COLO668 (cell line): Measurements from ENCODE around the gene C12orf60.

Experiments
- DNase-seq: peaks from one replicate; lab custom pipeline; 2025; ENCODE audit not compliant: unreplicated experiment; lab: John Stamatoyannopoulos, UW

C12orf60 gene

DNA sequence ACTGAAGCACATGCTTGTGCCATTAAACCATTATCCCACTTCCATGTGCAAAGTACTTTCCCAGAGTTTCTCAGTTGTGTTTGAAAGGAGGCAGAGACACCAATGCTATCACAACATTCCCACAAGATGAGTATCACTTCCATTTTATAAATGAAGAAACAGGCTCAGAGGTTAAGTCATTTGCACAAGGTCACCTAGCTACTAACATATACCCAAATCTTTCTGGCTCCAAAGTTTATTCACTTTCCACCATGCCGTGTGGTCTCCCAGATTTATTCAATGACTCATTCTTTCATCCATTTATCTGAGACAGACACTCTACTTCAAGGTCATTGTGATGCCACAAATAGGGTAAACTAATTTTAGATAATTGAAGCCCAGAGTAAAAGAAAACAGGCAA is 30.5 kb downstream of the C12orf60 start:
- DNase-seq, result no peak

DNA sequence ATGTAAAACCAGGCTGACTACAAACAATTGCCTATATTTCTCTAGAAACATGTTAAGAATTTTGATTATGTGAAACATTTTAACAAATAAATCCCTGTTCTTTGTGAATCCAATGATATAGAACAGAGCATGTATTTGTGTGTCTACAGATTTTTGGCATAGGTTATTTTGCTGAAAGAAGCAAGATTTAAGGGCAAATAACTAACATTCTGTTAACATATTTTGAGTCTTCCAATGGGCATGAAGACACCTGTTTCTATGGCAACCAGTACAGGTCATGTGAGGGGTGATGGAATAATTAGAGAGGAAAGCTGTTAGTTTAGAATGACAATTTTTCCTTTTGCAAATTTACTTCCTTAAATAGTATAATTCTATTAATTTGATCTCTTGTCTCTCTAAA is 31.0 kb downstream of the C12orf60 start:
- DNase-seq, result no peak

DNA sequence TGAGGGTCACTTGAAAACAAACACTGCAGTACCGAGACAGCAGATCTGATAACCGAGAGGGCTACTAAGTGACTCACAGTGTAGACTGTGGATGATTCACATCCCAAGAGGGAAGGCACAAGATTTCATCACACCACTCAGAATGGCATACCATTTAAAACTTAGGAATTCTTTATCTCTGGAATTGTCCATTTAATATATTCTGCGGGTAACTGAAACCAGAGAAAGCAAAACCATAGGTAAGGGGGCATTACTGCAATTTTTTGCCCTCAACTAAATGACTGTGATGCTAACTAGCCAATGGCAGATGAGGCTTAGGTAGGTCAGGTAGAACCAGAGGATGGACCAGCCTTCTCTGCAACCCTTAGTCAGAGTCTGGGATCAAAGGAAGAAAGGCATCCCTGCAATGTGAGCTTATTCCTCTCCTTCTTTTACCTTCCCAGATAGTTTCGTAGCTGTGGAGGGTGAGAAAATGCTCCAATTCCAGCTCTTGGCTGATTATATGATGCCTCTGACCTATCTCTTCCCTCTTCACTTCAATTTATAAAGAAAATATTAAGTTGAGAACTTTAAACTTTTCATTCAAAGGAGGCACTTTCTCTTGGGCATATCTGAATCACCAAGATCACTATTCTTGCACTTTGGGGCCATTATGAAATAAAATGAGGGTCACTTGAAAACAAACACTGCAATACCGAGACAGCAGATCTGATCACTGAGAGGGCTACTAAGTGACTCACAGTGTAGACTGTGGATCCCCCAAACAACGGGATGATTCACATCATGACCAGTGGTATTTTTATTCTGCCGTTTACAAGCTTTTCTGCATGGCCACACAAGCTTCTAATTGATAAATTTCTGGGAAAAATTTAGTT is 33.1 kb downstream of the C12orf60 start:
- DNase-seq, result no peak

DNA sequence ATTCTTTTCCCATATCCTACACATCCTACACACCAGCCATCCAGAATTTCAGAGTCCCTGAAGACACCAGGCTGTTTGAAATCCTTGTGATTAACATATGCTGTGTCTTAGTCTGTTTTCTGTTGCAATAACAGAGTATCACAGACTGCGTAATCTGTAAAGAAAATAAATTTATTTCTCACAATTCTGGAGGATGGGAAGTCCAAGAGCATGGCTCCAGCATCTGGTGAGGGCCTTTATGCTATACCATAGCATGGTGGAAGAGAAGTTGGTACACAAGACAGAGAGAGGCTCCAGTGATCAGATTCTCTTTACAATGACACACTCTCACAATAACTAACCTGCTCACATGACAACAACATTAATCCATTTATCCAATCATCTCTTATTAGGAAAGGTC is 35.8 kb downstream of the C12orf60 start:
- DNase-seq, result no peak

DNA sequence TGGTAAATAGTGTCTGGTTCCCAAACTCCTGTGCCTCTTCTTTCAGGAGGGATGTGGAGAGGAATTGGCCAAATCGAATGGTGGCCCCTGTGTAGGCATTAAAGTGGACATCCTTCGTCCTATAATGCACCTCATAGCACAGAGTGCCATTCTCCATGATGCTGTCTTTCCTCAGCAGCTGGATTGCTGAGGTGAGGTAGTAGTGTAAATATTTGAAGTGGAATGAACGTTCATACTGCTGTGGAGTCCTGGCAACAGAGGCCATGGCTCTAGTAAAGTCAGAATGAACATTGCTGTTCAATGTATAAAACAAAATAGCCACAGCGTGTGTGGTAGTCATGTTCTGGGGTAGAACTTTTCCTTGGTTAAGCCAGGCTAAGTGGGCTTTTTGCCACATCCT is 37.1 kb downstream of the C12orf60 start:
- peak; percentile 1 for DNase-seq

DNA sequence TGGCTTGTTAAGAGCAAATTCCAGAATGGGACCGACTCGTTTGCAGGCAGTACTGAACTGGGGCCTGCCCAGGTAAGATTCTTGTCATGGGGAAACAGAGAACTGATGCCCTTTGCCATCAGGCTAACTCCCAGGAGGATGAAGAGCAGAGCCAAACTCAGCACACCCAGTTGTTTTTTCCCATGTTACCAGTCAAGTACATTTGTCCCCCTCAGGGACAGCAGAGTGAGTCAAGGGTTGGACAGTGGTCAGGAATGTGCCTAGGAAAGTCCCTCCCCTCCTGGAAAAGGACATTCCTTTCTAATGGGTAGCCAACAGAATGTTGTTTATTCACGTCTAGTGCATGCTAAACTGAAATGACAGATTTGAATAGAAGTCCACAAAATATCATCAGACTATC is 38.3 kb downstream of the C12orf60 start:
- DNase-seq, result no peak

DNA sequence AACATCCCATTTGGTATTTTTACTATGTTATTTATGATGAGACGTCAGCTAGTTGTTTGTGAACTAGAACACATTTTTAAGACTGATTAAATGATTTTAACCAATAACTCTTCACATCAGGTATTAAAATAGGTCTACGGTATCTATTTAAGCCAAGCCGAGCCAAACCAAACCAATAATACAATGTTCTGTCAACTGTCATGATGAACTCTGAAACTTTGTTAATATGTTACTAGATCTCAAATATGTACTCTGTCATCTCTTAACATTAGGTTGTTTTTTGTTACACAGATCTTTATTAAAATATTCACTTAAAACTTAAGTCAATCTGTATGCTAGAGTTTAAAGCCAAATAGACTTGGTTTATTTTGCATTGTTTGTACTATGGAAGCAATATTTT is 38.8 kb downstream of the C12orf60 start:
- no peak for DNase-seq

DNA sequence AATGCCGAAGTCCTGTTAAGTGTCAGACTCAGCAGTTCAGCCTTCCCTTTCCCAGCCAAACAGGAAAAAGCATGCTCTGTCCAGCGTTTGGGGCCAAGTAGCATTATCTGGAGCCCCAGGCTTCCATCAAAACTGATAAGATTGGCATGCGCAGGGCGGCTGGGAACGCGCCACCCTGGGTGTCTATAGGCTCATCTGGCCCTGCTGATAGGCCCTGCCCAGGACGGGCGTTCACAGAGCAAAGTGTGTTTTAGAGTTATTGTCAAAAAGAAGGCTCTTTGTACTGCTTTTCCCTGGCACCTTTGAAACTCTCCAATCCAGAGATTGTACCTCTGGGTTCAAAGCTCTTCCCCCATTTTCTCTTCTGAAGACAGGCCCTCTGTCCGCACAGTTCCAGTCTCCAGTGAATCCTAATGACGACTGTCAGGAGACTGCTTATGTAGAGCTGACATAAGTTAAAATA is 40.0 kb downstream of the C12orf60 start, which contains the start of gene ART4:
TSS of gene ART4 (minus strand) at position 102 of the 463 bp plus-strand sequence. CDS start 413 bp downstream, outside the sequence.
- no peak for DNase-seq

DNA sequence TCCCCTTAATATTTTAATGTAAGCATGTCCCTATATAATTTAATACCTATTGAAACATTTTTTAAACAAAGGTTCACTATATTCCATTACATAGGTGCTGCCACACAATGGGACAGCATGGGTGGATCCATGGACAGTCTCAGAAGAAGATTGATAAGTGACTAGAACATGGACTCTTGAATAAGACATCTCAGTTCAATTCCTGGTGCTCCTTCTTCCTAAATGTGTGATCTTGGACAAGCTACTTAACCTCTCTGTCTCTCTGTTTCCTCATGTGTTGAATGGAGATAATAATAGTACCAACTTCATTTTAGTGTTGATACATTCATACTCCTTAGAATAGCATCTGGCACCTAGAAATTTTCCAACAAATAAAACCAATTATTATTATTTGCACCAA is 40.9 kb downstream of the C12orf60 start:
- DNase-seq, result no peak

DNA sequence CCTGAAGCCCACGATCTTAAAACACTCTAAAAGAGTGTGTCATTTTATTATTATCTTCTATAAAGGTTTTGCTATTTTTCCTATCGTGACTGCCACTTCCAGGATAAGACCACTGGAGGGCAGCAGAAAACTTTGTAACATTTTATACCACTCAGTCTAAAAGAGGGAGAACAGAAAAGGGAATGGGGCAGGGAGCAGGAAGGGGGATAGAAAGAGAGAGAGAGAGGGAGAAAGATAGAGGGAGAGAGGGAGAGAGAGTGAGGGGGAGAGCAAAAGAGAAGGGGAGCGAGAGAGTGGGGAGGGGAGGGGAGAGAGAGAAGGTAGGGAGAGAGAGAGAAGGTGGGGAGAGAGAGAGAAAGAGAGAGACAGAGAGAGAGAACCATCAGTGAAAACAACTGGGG is 41.9 kb downstream of the C12orf60 start:
- peak; percentile 4 for DNase-seq

DNA sequence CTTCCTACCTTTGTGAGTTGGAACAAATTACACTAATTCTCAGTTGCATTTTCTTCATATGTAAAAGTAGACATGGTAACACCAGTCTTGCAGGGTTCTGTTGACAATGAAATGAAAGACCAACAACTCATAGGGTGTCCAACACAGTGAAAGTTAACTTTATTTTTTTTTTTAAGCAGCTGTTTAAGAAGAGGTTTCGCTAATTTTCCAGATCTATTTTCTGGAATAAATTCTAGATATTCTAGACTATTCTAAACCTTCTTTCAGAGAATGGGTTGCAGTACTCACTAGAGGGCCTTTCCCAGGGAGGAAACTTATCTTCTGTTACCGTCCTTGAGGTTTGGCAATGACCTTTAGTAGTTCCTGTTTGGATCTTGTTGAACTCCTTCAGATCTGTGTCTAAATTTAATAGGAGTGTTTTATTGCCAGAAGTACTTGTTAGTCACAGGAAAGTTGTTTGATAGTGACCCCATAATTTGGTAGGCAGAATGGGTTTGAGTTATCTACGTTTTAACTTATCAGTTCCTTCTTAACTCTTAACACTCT is 42.6 kb downstream of the C12orf60 start:
- no peak for DNase-seq

DNA sequence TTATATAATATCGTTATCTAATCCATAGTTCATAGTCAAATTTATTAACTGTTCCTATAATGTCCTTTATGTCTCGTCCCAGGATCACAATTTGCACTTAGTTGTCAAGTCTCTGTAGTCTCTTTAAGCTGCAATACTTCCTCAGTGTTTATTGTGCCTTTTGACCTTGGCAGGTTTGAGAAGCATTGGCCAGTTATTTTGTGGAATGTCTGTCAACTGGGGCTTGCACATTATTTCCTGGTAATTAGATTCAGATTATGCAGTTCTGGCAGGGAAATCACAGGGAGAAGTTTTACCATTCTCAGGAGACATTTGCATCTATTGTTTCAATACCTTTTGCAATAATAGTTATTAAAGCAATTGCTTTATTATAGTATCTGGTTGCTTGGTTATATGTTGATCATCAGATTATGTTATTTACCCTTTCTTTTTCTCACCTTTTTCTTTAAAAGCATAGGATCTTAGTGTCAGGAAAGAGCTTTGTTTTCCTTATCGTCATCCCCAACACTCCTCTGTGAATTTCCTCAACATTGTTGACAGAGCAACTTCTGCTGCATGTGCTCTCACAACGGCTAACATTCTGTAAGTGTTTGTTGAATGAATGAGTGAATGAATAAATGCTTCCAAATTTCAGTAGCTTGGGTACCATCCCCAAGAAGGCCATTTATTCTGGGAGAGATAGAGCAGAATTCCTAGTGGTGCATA is 43.6 kb downstream of the C12orf60 start:
- no peak for DNase-seq

DNA sequence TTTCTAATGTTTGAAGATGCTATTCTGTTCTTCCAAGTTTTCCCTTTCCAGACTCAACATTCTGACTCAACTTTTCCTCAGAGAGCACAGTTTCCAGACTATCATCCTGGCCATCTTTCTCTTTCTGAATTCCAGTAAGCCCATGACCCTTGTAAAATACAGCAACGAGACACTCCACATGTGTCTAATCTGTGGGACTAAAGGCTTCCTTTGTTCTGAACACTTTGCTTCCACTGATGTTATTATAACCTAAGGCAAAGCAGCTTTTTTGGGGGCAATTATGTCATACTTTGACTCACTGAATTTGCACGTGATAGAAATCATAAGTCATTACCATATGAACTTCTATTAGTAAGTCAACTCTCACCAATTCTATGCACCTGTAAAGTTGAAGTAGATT is 46.2 kb downstream of the C12orf60 start:
- no peak for DNase-seq

DNA sequence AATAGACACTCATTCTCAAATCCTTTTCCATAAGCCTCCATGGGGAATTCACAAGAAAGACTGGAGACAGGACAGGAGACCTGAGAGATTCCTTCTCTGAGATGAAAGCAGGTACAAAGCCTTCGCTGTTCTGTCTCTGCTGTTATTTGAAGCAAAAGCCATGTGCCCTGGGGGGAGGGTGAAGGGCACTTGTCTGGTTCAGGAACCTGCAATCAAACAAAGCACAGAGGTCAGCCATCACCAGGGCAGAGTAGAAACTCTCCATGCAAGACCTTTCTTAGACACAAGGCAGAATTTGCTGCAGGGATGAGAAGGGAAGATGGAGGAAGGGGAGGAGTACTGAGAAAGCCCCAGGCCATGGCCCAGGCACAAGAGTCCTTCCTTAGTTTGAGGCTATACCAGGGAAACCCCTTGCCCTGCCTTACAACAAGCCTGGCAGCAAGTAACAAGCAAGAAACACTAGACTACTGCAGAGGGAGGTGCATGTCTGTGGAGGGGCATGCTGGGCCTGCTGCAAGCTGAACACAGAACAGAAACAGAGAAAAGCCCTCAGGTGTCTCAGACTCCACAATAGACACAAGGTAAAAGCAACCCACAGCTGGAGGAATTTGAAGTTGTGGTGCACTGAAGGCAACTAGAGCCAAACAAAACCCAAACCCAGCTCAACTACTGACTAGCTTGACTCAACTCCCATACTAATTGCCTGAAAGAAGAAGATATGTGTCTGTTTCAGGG is 47.6 kb downstream of the C12orf60 start:
- DNase-seq, result no peak

DNA sequence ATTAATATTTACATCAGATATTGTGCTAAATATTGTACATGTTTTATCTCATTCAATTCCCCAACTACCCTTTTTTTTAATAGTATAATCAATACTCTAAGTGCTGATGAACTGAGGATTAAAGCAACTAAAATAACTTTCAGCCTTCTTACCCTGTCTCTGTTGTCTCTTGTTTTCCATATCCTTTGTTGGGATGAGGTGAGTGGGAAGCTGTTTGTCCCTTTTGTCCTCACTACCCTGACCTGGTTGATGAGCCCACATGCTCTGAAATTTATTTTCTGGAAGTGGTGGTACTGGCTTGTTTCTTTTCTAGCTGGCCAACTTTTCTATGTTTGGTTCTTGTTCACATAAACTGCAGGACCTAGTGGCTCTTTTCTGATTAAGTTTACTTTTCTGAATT is 49.4 kb downstream of the C12orf60 start:
- DNase-seq, result no peak

DNA sequence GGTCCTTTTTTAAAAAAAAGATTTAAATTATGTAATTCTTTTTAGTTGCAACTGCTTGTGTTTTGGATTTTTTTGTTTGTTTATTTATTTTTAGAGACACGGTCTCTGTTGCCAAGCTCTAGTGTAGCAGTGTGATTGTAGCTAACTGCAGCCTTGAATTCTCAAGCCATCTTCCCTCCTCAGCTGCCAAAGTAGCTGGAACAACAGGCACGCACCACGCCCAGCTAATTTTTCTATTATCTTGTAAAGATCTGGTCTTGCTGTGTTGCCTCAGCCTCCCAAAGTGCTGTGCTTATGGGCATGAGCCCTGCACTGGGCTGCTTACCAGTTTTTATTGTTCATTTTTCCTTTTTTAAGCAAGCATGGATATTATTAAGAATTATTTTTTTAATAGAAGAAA is 50.5 kb downstream of the C12orf60 start:
- no peak for DNase-seq

DNA sequence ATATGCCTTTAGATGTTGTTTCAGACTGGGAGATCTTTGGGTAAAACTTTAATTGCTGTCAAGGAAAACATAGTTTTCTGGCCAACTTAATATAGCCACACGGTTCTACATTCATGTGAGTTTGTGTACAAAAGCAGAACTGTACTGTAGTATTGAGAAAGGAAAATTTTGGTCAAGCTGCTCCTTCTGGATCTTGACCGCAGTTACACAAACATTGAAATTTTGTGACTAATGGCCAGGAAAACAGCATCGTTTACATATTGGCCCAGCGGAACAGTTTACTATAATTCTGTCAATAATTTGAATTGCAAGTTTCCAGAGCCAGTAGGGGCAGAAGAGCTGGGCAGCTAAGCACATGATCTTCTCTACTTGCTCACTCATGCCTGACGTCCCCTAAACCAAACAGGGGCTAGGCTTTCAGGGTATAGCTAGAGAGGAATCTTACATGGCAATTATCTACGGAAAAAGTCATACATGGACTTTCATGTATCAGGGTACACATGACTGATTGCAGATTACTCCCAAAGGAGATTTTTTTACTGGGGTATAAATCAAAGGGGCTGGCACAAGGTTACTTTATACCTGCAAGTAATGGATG is 51.2 kb downstream of the C12orf60 start:
- DNase-seq, result no peak

DNA sequence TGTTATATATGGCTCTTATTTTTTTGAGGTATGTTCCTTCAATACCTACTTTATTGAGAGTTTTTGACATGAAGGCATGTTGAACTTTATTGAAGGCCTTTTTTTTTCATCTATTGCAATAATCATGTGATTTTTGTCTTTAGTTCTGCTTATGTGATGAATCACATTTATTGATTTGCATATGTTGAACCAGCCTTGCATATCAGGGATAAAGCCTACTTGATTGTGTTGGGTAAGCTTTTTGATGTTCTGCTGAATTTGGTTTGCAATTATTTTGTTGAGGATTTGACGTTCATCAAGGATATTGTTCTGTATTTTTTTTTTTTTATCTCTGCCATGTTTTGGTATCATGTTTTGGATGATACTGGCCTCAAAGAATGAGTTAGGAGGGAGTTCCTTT is 55.0 kb downstream of the C12orf60 start:
- DNase-seq, result no peak

DNA sequence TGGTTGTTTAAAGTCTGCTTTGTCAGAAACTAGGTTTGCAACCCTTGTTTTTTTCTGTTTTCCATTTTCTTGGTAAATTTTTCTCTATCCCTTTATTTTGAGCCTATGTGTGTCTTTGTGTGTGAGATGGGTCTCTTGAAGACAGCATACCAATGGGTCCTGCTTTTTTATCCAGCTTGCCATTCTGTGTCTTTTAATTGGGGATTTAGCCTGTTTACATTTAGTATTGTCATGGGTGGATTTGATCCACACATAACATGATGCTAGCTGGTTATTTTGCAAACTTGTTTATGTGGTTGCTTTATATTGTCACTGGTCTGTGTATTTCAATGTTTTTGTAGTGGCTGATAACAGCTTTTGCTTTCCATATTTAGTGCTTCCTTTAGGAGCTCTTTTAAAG is 57.0 kb downstream of the C12orf60 start:
- DNase-seq, result no peak

DNA sequence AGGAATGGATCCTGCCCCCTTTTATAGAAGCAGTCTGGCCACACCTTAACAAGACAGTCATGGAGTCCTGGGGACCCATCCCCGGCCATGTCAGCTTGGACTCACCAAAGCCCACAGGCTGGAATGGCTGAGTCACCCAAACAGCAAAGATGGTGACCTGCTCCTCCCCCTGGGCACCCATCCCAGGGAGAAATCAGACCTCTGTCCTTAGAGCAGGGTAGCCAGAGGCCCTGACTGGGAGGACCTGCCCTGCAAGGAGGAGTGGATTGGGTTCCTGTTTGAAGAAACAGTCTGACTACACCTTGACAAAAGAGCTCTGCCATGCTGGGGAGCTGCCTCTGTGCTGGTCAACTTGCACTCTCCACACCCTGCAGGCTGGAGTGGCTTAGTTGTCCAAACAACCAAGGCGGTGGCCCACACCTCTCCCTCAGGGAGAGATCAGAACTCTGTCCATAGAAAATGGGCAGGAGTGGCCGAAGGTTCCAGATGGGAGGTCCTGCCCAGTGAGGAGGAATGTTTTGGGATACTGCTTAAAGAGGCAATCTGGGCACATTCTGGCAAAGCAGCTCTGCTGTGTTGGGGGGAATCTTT is 65.5 kb downstream of the C12orf60 start:
- DNase-seq, result no peak

DNA sequence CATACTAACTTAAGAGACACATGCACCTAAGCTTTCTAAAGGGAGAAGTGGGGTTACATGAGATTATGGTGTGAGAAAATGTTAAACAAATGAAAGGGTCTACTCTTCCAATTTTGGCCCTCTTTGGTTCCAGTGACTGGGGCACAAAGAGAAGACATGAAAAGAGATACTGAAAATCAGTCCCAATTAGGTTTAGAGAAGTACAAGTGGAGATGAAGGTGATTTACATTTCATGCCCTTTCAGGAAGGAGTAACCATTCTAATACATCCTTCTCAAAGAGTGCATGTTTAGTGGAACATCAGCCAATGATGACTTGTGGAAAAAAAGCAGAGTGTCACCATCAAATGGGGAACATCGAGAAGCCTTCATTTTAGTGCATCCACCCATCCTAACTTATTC is 67.8 kb downstream of the C12orf60 start:
- no peak for DNase-seq
